Neural progenitor cell (in vitro differentiated cells): Measurements from ENCODE around the gene MAML3. TPM values are rescaled to one million over a fixed set of nuclear protein-coding genes. Genes with fewer than 3 reads are reported as not detected.
A peak's percentile ranks its signal among the peaks of the same experiment; 100 is the strongest.

Experiments used
- DNase-seq: peaks from one replicate; pipeline ENCODE4 v3.0.0-alpha.2; 2016; ENCODE audit warnings: low spot score
- H2AFZ ChIP-seq: fragments of 200-600 bp; sonication (generic); replicated peaks from 2 replicates; pipeline ENCODE4 v1.6.1; 2016; ENCODE audit warnings: antibody characterized with exemption
- H3F3A ChIP-seq: fragments of 200-600 bp; sonication (generic); 2 replicates; pipeline ENCODE4 v1.6.1; 2016; ENCODE audit warnings: antibody characterized with exemption, low read depth
- H3K27ac ChIP-seq: fragments of 200-600 bp; sonication (generic); 2 replicates; pipeline ENCODE4 v1.5.1; 2016; ENCODE audit warnings: mild to moderate bottlenecking
- H3K27me3 ChIP-seq: fragments of 200-600 bp; sonication (generic); 2 replicates; pipeline ENCODE4 v1.6.1; 2016; ENCODE audit warnings: mild to moderate bottlenecking, moderate library complexity
- H3K36me3 ChIP-seq: fragments of 200-600 bp; sonication (generic); 2 replicates; pipeline ENCODE4 v1.5.1; 2016
- H3K4me1 ChIP-seq: fragments of 200-600 bp; sonication (generic); 2 replicates; pipeline ENCODE4 v1.6.1; 2016; ENCODE audit warnings: mixed run types
- H3K4me2 ChIP-seq: fragments of 200-600 bp; sonication (generic); 2 replicates; pipeline ENCODE4 v1.6.1; 2016
- H3K4me3 ChIP-seq: fragments of 200-600 bp; sonication (generic); 2 replicates; pipeline ENCODE4 v1.5.1; 2016
- H3K79me2 ChIP-seq: fragments of 200-600 bp; sonication (generic); 2 replicates; pipeline ENCODE4 v1.6.1; 2016; ENCODE audit warnings: low read depth
- H3K9ac ChIP-seq: fragments of 200-600 bp; sonication (generic); 2 replicates; pipeline ENCODE4 v1.6.1; 2016
- H3K9me3 ChIP-seq: fragments of 200-600 bp; sonication (generic); 2 replicates; pipeline ENCODE4 v1.5.1; 2016; ENCODE audit warnings: low read depth
- H4K20me1 ChIP-seq: fragments of 200-600 bp; sonication (generic); 2 replicates; pipeline ENCODE4 v1.6.1; 2016; ENCODE audit warnings: low read depth
- H3K27ac Mint-ChIP-seq: 3 replicates; pipeline ENCODE4 v1.8.0; 2021; ENCODE audit warnings: mixed read lengths
- H3K27me3 Mint-ChIP-seq: 2 replicates; pipeline ENCODE4 v1.8.0; 2022; ENCODE audit warnings: low read depth, mild to moderate bottlenecking, inconsistent platforms, moderate library complexity, mixed read lengths; ENCODE audit not compliant: insufficient read depth
- H3K36me3 Mint-ChIP-seq: 3 replicates; pipeline ENCODE4 v1.8.0; 2021; ENCODE audit warnings: mixed read lengths
- H3K4me1 Mint-ChIP-seq: 3 replicates; pipeline ENCODE4 v1.8.0; 2021; ENCODE audit warnings: mixed read lengths
- H3K4me3 Mint-ChIP-seq: 3 replicates; pipeline ENCODE4 v1.8.0; 2021; ENCODE audit warnings: mild to moderate bottlenecking, moderate library complexity, mixed read lengths
- H3K9me3 Mint-ChIP-seq: 3 replicates; pipeline ENCODE4 v1.8.0; 2020; ENCODE audit warnings: mixed read lengths
- CTCF ChIP-seq: fragments of 200-600 bp; sonication (generic); IDR thresholded peaks from 2 replicates; pipeline ENCODE4 v1.5.1; 2017; ENCODE audit warnings: antibody characterized with exemption, mild to moderate bottlenecking
- EZH2 ChIP-seq: fragments of 200-600 bp; sonication (generic); IDR thresholded peaks from 2 replicates; pipeline ENCODE4 v1.6.1; 2017; ENCODE audit warnings: antibody characterized with exemption, mild to moderate bottlenecking, moderate library complexity
- EZH2phosphoT487 ChIP-seq: fragments of 200-600 bp; sonication (generic); IDR thresholded peaks from 2 replicates; pipeline ENCODE4 v1.6.1; 2017; ENCODE audit warnings: antibody characterized with exemption
- total RNA-seq: library from RNA; depleted of rRNA; stranded (reverse); fragments of >200 nt; gene quantifications from 2 replicates; pipeline ENCODE4 v1.2.3, GENCODE V29; 2015; ENCODE audit warnings: low replicate concordance

Gene MAML3
- total RNA-seq, 1 donor from 2014 or later, result 14.4 TPM

GRCh38 chr4:140085881-140086280 lies 68.1 kb downstream of the MAML3 start:
- Mint-ChIP-seq H3K9me3 (no peaks in the 10 kb centered on the region), H3K36me3 (peaks cover 11% of the 10 kb centered on the region), H3K27me3 (peaks cover 2% of the 10 kb centered on the region), H3K4me1 (peaks cover 27% of the 10 kb centered on the region), H3K4me3 (no peak overlapping the region), H3K27ac (no peak overlapping the region)
- H3K4me3 ChIP-seq, result no peak overlapping the region
- H3K27ac ChIP-seq, result no peak overlapping the region
- no peaks in the 10 kb centered on the region for H3K27me3 ChIP-seq
- H3K9ac ChIP-seq, result no peak overlapping the region
- H3K9me3 ChIP-seq, result no peaks in the 10 kb centered on the region
- DNase-seq, result no peak
- H3K4me1 ChIP-seq, result peaks cover 26% of the 10 kb centered on the region
- peaks cover 11% of the 10 kb centered on the region for H3F3A ChIP-seq
- peaks cover 4% of the 10 kb centered on the region for H3K79me2 ChIP-seq
- no peaks in the 10 kb centered on the region for H3K36me3 ChIP-seq
- no peak overlapping the region for H3K4me2 ChIP-seq
- peaks cover 44% of the 10 kb centered on the region for H4K20me1 ChIP-seq
- no peak for TF ChIP-seq EZH2
- no peak for TF ChIP-seq EZH2phosphoT487
- no peak for TF ChIP-seq CTCF
- H2AFZ ChIP-seq, result no peak overlapping the region

- Histone ChIP-seq H3K27me3 (no peaks in the 10 kb centered on the region), H3K79me2 (no peaks in the 10 kb centered on the region), H3K9ac (no peak overlapping the region), H3K36me3 (no peaks in the 10 kb centered on the region), H4K20me1 (peaks cover 43% of the 10 kb centered on the region), H3F3A (peaks cover 15% of the 10 kb centered on the region), H3K4me1 (peaks cover 31% of the 10 kb centered on the region), H3K4me2 (no peak overlapping the region), H3K9me3 (no peaks in the 10 kb centered on the region), H3K27ac (no peak overlapping the region), H2AFZ (no peak overlapping the region), H3K4me3 (no peak overlapping the region)
- H3K4me1 Mint-ChIP-seq, result peaks cover 27% of the 10 kb centered on the region
- peaks cover 11% of the 10 kb centered on the region for H3K36me3 Mint-ChIP-seq
- no peaks in the 10 kb centered on the region for H3K9me3 Mint-ChIP-seq
- no peak overlapping the region for H3K4me3 Mint-ChIP-seq
- H3K27ac Mint-ChIP-seq, result peak overlapping the region; percentile 42
- peaks cover 2% of the 10 kb centered on the region for H3K27me3 Mint-ChIP-seq
- no peak for TF ChIP-seq EZH2
- no peak for TF ChIP-seq EZH2phosphoT487
- TF ChIP-seq CTCF, result no peak
- DNase-seq, result no peak
Observed at GRCh38 chr4:140085062-140085622, 68.8 kb downstream of the MAML3 start.

DNA sequence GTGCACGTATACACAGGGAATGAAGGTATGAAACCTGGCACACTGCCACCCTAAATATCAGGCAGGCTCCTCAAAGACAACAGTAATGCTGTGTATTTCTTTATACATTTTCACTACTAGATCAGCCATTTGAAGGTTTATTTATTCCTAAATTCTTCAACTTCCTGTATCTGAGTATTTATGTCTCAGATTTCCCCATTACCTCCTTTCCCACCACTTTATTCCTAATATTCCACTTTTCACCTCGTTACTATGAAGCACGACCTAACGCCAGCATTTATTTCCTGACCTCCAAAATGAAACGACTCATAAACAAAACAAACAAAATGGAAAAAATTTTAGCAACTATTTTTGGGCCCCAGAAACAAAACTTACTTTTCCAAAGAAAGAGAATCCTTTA lies 69.6 kb downstream of the MAML3 start:
- peaks cover 43% of the 10 kb centered on the region for H4K20me1 ChIP-seq
- H3K36me3 ChIP-seq, result no peaks in the 10 kb centered on the region
- H3F3A ChIP-seq, result peaks cover 16% of the 10 kb centered on the region
- H3K4me2 ChIP-seq, result no peak overlapping the region
- H3K79me2 ChIP-seq, result no peaks in the 10 kb centered on the region
- peaks cover 37% of the 10 kb centered on the region for H3K4me1 ChIP-seq
- Mint-ChIP-seq H3K27ac (no peak overlapping the region), H3K4me3 (no peak overlapping the region), H3K36me3 (peaks cover 11% of the 10 kb centered on the region), H3K27me3 (peaks cover 2% of the 10 kb centered on the region), H3K9me3 (no peaks in the 10 kb centered on the region), H3K4me1 (peaks cover 33% of the 10 kb centered on the region)
- H3K27me3 ChIP-seq, result no peaks in the 10 kb centered on the region
- no peaks in the 10 kb centered on the region for H3K9me3 ChIP-seq
- H3K4me3 ChIP-seq, result no peak overlapping the region
- H2AFZ ChIP-seq, result no peak overlapping the region
- TF ChIP-seq CTCF, result no peak
- no peak for TF ChIP-seq EZH2
- TF ChIP-seq EZH2phosphoT487, result no peak
- H3K27ac ChIP-seq, result no peak overlapping the region
- no peak for DNase-seq
- H3K9ac ChIP-seq, result no peak overlapping the region
